NCI-H2227 treated with DMSO at 0.1 percent for 48 hours (cell line): ENCODE measurements around the gene ZBTB46.
"Not testable (repeated sequence)": the region's sequence is repeated elsewhere in the genome, so short reads cannot be mapped to it uniquely, and the experiment has no call there.

Experiments
- DNase-seq: peaks from one replicate; lab custom pipeline; 2025; lab: John Stamatoyannopoulos, UW

Gene ZBTB46

GRCh38 chr20:63858393-63859165 is 27.5 kb upstream of the ZBTB46 start:
- DNase-seq, result no peak

GRCh38 chr20:63857764-63858392 is 26.8 kb upstream of the ZBTB46 start:
- DNase-seq, result no peak

- DNase-seq, result no peak
Observed at GRCh38 chr20:63856098-63856511, 25.0 kb upstream of the ZBTB46 start.

GRCh38 chr20:63855363-63856097 is 24.5 kb upstream of the ZBTB46 start:
- DNase-seq, result no peak

- DNase-seq, result no peak
Observed at GRCh38 chr20:63854766-63855362, 23.8 kb upstream of the ZBTB46 start.

GRCh38 chr20:63854069-63854765 is 23.2 kb upstream of the ZBTB46 start:
- no peak for DNase-seq

- DNase-seq, result not testable (repeated sequence)
Observed at GRCh38 chr20:63853733-63854068, 22.6 kb upstream of the ZBTB46 start.

GRCh38 chr20:63851548-63851943 is 20.5 kb upstream of the ZBTB46 start:
- DNase-seq, result not testable (repeated sequence)

- no peak for DNase-seq
Observed at GRCh38 chr20:63850689-63851547, 19.9 kb upstream of the ZBTB46 start.

GRCh38 chr20:63848003-63848911 is 17.2 kb upstream of the ZBTB46 start:
- DNase-seq, result no peak

- no peak for DNase-seq
Observed at GRCh38 chr20:63847237-63848002, 16.4 kb upstream of the ZBTB46 start.

GRCh38 chr20:63846888-63847236 is 15.8 kb upstream of the ZBTB46 start:
- DNase-seq, result no peak

- peak; percentile 32 for DNase-seq
Observed at GRCh38 chr20:63846128-63846771, 15.2 kb upstream of the ZBTB46 start.

- DNase-seq, result no peak
Observed at GRCh38 chr20:63844511-63844991, 13.5 kb upstream of the ZBTB46 start.

GRCh38 chr20:63843778-63844177 is 12.7 kb upstream of the ZBTB46 start:
- no peak for DNase-seq

GRCh38 chr20:63843222-63843621 is 12.2 kb upstream of the ZBTB46 start:
- no peak for DNase-seq

GRCh38 chr20:63842258-63842657 is 11.2 kb upstream of the ZBTB46 start:
- no peak for DNase-seq

GRCh38 chr20:63840405-63840828 is 9.4 kb upstream of the ZBTB46 start:
- no peak for DNase-seq

- no peak for DNase-seq
Observed at GRCh38 chr20:63839620-63840019, 8.6 kb upstream of the ZBTB46 start.
